ENCODE results near the gene PCNX2.

Gene PCNX2

GRCh38 chr1:232965912-232966217 is 329.7 kb downstream of the PCNX2 start:
- H3K27ac ChIP-seq: no peak overlapping the region
- TF ChIP-seq ZFX (IDR thresholded peaks at IDR 0.05; ENCODE audit: borderline replicate concordance): no peak
- TF ChIP-seq CTCF (IDR thresholded peaks at IDR 0.05): no peak

GRCh38 chr1:232965124-232965911 is 330.2 kb downstream of the PCNX2 start:
- H3K27ac ChIP-seq: no peak overlapping the region
- TF ChIP-seq CTCF (IDR thresholded peaks at IDR 0.05) (no peak), ZFX (IDR thresholded peaks at IDR 0.05; ENCODE audit: borderline replicate concordance) (no peak)

GRCh38 chr1:232964601-232965000 is 330.9 kb downstream of the PCNX2 start:
- TF ChIP-seq ZFX (IDR thresholded peaks at IDR 0.05; ENCODE audit: borderline replicate concordance) (no peak), CTCF (IDR thresholded peaks at IDR 0.05) (no peak)
- no peak overlapping the region for H3K27ac ChIP-seq

- TF ChIP-seq ZFX (IDR thresholded peaks at IDR 0.05; ENCODE audit: borderline replicate concordance) (no peak), CTCF (IDR thresholded peaks at IDR 0.05) (no peak)
- H3K27ac ChIP-seq: no peak overlapping the region
Observed at GRCh38 chr1:232962761-232963745, 332.5 kb downstream of the PCNX2 start.

- TF ChIP-seq ZFX (IDR thresholded peaks at IDR 0.05; ENCODE audit: borderline replicate concordance) (no peak), CTCF (IDR thresholded peaks at IDR 0.05) (no peak)
- no peak overlapping the region for H3K27ac ChIP-seq
Observed at GRCh38 chr1:232958067-232958466, 337.5 kb downstream of the PCNX2 start.

- TF ChIP-seq CTCF (IDR thresholded peaks at IDR 0.05) (no peak), ZFX (IDR thresholded peaks at IDR 0.05; ENCODE audit: borderline replicate concordance) (no peak)
- H3K27ac ChIP-seq: no peak overlapping the region
Observed at GRCh38 chr1:232956081-232956480, 339.4 kb downstream of the PCNX2 start.

Data from 22Rv1 (cell line).